Activated T-cell treated with anti-CD3 and anti-CD28 coated beads, Interleukin-2, amount 50 U/mL, for 24 hours (primary cell): Measurements from ENCODE around the gene HSPA12B.
"Not testable (repeated sequence)": the region's sequence is repeated elsewhere in the genome, so short reads cannot be mapped to it uniquely, and the experiment has no call there.

Experiments used
- DNase-seq: peaks from one replicate; pipeline ENCODE4 v3.0.0-alpha.2; 2020
- H3K27ac Mint-ChIP-seq: 2 replicates; pipeline ENCODE4 v1.8.0; 2020; ENCODE audit warnings: mild to moderate bottlenecking, mixed read lengths
- H3K27me3 Mint-ChIP-seq: 2 replicates; pipeline ENCODE4 v1.8.0; 2020; ENCODE audit warnings: mixed read lengths
- H3K36me3 Mint-ChIP-seq: 2 replicates; pipeline ENCODE4 v1.8.0; 2020; ENCODE audit warnings: low read depth, mixed read lengths
- H3K4me1 Mint-ChIP-seq: 2 replicates; pipeline ENCODE4 v1.8.0; 2020; ENCODE audit warnings: low read depth, mixed read lengths
- H3K4me3 Mint-ChIP-seq: 2 replicates; pipeline ENCODE4 v1.8.0; 2020; ENCODE audit warnings: mild to moderate bottlenecking, moderate library complexity, mixed read lengths
- H3K9me3 Mint-ChIP-seq: 2 replicates; pipeline ENCODE4 v1.8.0; 2020; ENCODE audit warnings: mixed read lengths

Gene HSPA12B

GRCh38 chr20:3785240-3786125 is 53.0 kb downstream of the HSPA12B start:
- Mint-ChIP-seq H3K27me3 (no peaks in the 10 kb centered on the region), H3K9me3 (no peaks in the 10 kb centered on the region), H3K4me1 (peaks cover 51% of the 10 kb centered on the region), H3K27ac (peak overlapping the region; percentile 68), H3K4me3 (peak overlapping the region; percentile 83), H3K36me3 (peaks cover 27% of the 10 kb centered on the region)
- DNase-seq: no peak

- Mint-ChIP-seq H3K9me3 (no peaks in the 10 kb centered on the region), H3K36me3 (peaks cover 27% of the 10 kb centered on the region), H3K27ac (peak overlapping the region; percentile 91), H3K27me3 (no peaks in the 10 kb centered on the region), H3K4me1 (peaks cover 45% of the 10 kb centered on the region), H3K4me3 (peak overlapping the region; percentile 83)
- peak; percentile 64 for DNase-seq
Measured at GRCh38 chr20:3786126-3786484, 53.6 kb downstream of the HSPA12B start.

- Mint-ChIP-seq H3K36me3 (peaks cover 27% of the 10 kb centered on the region), H3K9me3 (no peaks in the 10 kb centered on the region), H3K27ac (peak within 1 kb of the TSS; percentile 91), H3K4me3 (peak within 1 kb of the TSS; percentile 83), H3K4me1 (peaks cover 39% of the 10 kb centered on the region), H3K27me3 (no peaks in the 10 kb centered on the region)
- DNase-seq: peak; percentile 96
Measured at GRCh38 chr20:3786665-3787323, 54.3 kb downstream of the HSPA12B start, which contains the start of gene CENPB. CENPB (minus strand) TSS chr20:3786740; CDS start chr20:3786483, 257 bp downstream.

GRCh38 chr20:3787324-3788014 is 55.0 kb downstream of the HSPA12B start:
- Mint-ChIP-seq H3K4me3 (peak overlapping the region; percentile 69), H3K36me3 (peaks cover 27% of the 10 kb centered on the region), H3K9me3 (no peaks in the 10 kb centered on the region), H3K4me1 (peaks cover 38% of the 10 kb centered on the region), H3K27me3 (no peaks in the 10 kb centered on the region), H3K27ac (peak overlapping the region; percentile 40)
- no peak for DNase-seq

GRCh38 chr20:3788685-3789155 is 56.2 kb downstream of the HSPA12B start:
- peaks cover 16% of the 10 kb centered on the region for H3K36me3 Mint-ChIP-seq
- DNase-seq: no peak
- peaks cover 33% of the 10 kb centered on the region for H3K4me1 Mint-ChIP-seq
- H3K27me3 Mint-ChIP-seq: no peaks in the 10 kb centered on the region
- H3K27ac Mint-ChIP-seq: peak overlapping the region; percentile 35
- no peak overlapping the region for H3K4me3 Mint-ChIP-seq
- H3K9me3 Mint-ChIP-seq: no peaks in the 10 kb centered on the region

- not testable (repeated sequence) for H3K4me3 Mint-ChIP-seq, H3K27me3 Mint-ChIP-seq, H3K9me3 Mint-ChIP-seq, H3K27ac Mint-ChIP-seq, DNase-seq
- Mint-ChIP-seq H3K4me1 (peaks cover 31% of the 10 kb centered on the region), H3K36me3 (peaks cover 13% of the 10 kb centered on the region)
Measured at GRCh38 chr20:3789201-3789600, 56.7 kb downstream of the HSPA12B start.

- H3K4me3 Mint-ChIP-seq, H3K27ac Mint-ChIP-seq, DNase-seq: not testable (repeated sequence)
Measured at GRCh38 chr20:3794168-3794567, 61.7 kb downstream of the HSPA12B start.

GRCh38 chr20:3794701-3795420 is 62.4 kb downstream of the HSPA12B start:
- Mint-ChIP-seq H3K27ac (peak overlapping the region; percentile 98), H3K27me3 (no peaks in the 10 kb centered on the region), H3K4me3 (peak overlapping the region; percentile 85), H3K36me3 (peaks cover 35% of the 10 kb centered on the region), H3K9me3 (no peaks in the 10 kb centered on the region), H3K4me1 (peaks cover 41% of the 10 kb centered on the region)
- DNase-seq: no peak

More at GRCh38 chr20:3794168-3794567, 61.7 kb downstream of the HSPA12B start:
- Mint-ChIP-seq H3K36me3 (peaks cover 30% of the 10 kb centered on the region), H3K4me1 (peaks cover 34% of the 10 kb centered on the region)
- H3K9me3 Mint-ChIP-seq, H3K27me3 Mint-ChIP-seq: not testable (repeated sequence)

GRCh38 chr20:3795511-3796468 is 63.3 kb downstream of the HSPA12B start, which contains the start of gene CDC25B:
CDC25B (plus strand) TSS chr20:3796310; CDS start chr20:3796532, 222 bp downstream.
- Mint-ChIP-seq H3K4me3 (peak within 1 kb of the TSS; percentile 85), H3K4me1 (peaks cover 50% of the 10 kb centered on the region), H3K27me3 (no peaks in the 10 kb centered on the region), H3K36me3 (peaks cover 44% of the 10 kb centered on the region), H3K27ac (peak within 1 kb of the TSS; percentile 98), H3K9me3 (no peaks in the 10 kb centered on the region)
- DNase-seq: peak; percentile 90

GRCh38 chr20:3796477-3797225 is 64.2 kb downstream of the HSPA12B start:
- Mint-ChIP-seq H3K36me3 (peaks cover 53% of the 10 kb centered on the region), H3K4me3 (peak overlapping the region; percentile 85), H3K27ac (peak overlapping the region; percentile 97), H3K27me3 (no peaks in the 10 kb centered on the region), H3K9me3 (no peaks in the 10 kb centered on the region), H3K4me1 (peaks cover 59% of the 10 kb centered on the region)
- no peak for DNase-seq

GRCh38 chr20:3797226-3797545 is 64.7 kb downstream of the HSPA12B start:
- H3K4me1 Mint-ChIP-seq: peaks cover 64% of the 10 kb centered on the region
- peaks cover 58% of the 10 kb centered on the region for H3K36me3 Mint-ChIP-seq
- no peaks in the 10 kb centered on the region for H3K27me3 Mint-ChIP-seq
- DNase-seq: no peak
- peak overlapping the region; percentile 97 for H3K27ac Mint-ChIP-seq
- no peaks in the 10 kb centered on the region for H3K9me3 Mint-ChIP-seq
- peak overlapping the region; percentile 85 for H3K4me3 Mint-ChIP-seq

GRCh38 chr20:3797592-3798372 is 65.3 kb downstream of the HSPA12B start:
- H3K36me3 Mint-ChIP-seq: peaks cover 64% of the 10 kb centered on the region
- peaks cover 69% of the 10 kb centered on the region for H3K4me1 Mint-ChIP-seq
- H3K9me3 Mint-ChIP-seq: no peaks in the 10 kb centered on the region
- DNase-seq: no peak
- H3K27ac Mint-ChIP-seq: peak overlapping the region; percentile 97
- H3K4me3 Mint-ChIP-seq: peak overlapping the region; percentile 85
- no peaks in the 10 kb centered on the region for H3K27me3 Mint-ChIP-seq
